HG03457 (cell line): ENCODE results near the gene PCBP4.
"Not testable (repeated sequence)": the region's sequence is repeated elsewhere in the genome, so short reads cannot be mapped to it uniquely, and the experiment has no call there.

Experiments used
- ATAC-seq: cut with Tn5 transposase; IDR thresholded peaks from one replicate; pipeline ENCODE4 v1.9.1; 2021; ENCODE audit warnings: moderate number of reproducible peaks; ENCODE audit not compliant: unreplicated experiment

PCBP4 gene

GRCh38 chr3:51928981-51929380 is 38.3 kb downstream of the PCBP4 start:
- ATAC-seq: not testable (repeated sequence)

GRCh38 chr3:51928438-51928837 is 38.8 kb downstream of the PCBP4 start:
- ATAC-seq: no peak

GRCh38 chr3:51927061-51927977 is 39.9 kb downstream of the PCBP4 start:
- ATAC-seq: no peak

- no peak for ATAC-seq
These were observed 46.1 kb downstream of the PCBP4 start for GRCh38 chr3:51921081-51921578.

GRCh38 chr3:51916418-51916817 is 50.8 kb downstream of the PCBP4 start:
- ATAC-seq: no peak

GRCh38 chr3:51908026-51908425 is 59.2 kb downstream of the PCBP4 start:
- ATAC-seq: no peak
